ENCODE measurements around the gene CATSPERD. TPM values are rescaled to one million over a fixed set of nuclear protein-coding genes. Genes with fewer than 3 reads are reported as not detected.
A peak's percentile ranks its signal among the peaks of the same experiment; 100 is the strongest.

Gene CATSPERD
- total RNA-seq, 1 experiment from 2014 or later = not detected

GRCh38 chr19:5677136-5677535, 43.3 kb upstream of the CATSPERD start:
- no peak overlapping the region for H3K9ac ChIP-seq (ENCODE audit: low read length)
- no peak overlapping the region for H3K27ac ChIP-seq (ENCODE audit: low read length)

DNA sequence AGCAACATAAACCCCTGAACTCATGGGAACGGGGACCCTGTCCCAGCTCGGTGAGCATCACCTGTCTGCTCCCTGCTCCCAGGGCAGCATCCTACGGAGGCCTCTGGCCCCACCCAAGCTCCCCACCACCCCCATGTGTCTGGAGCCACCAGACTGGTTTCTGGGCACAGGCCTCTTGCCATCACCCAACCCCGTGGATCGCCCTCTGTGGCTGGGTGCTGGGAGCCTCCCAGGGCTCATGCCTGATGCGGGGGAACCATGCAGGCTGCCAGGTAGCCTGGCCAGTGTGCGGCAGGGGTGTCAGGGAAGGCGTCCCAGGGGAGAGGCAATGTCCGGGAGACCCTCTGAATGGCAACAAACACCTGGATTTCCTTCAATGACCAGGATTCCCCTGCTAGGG, 42.9 kb upstream of the CATSPERD start:
- no peak overlapping the region for H3K9ac ChIP-seq (ENCODE audit: low read length)
- no peaks in the 10 kb centered on the region for H4K20me1 ChIP-seq (ENCODE audit: insufficient read depth, low read depth, low read length)

More at GRCh38 chr19:5677136-5677535, 43.3 kb upstream of the CATSPERD start:
- no peak overlapping the region for H3K4me2 ChIP-seq (ENCODE audit: low read depth, low read length, poor library complexity, severe bottlenecking)
- no peaks in the 10 kb centered on the region for H4K20me1 ChIP-seq (ENCODE audit: insufficient read depth, low read depth, low read length)
- no peak overlapping the region for H3K4me3 ChIP-seq (ENCODE audit: low read length)
- no peaks in the 10 kb centered on the region for H3K27me3 ChIP-seq (ENCODE audit: low read length)
- 0 out of 2 replicates have a peak, but pooled peaks cover 3% of the 10 kb centered on the region for H3K79me2 ChIP-seq (ENCODE audit: low read length)
- peaks cover 16% of the 10 kb centered on the region for H3K4me1 ChIP-seq (ENCODE audit: low read length)
- H3K36me3 ChIP-seq (ENCODE audit: insufficient read depth, low read length) = 0 out of 2 replicates have a peak, but pooled peaks cover 3% of the 10 kb centered on the region
- H3K9me2 ChIP-seq (replicated peaks; ENCODE audit: insufficient read depth, low read length) = no peaks in the 10 kb centered on the region
- no peak for DNase-seq
- H2AFZ ChIP-seq (ENCODE audit: low read length) = no peak overlapping the region
- no peaks in the 10 kb centered on the region for H3K9me3 ChIP-seq (ENCODE audit: low read length)

DNA sequence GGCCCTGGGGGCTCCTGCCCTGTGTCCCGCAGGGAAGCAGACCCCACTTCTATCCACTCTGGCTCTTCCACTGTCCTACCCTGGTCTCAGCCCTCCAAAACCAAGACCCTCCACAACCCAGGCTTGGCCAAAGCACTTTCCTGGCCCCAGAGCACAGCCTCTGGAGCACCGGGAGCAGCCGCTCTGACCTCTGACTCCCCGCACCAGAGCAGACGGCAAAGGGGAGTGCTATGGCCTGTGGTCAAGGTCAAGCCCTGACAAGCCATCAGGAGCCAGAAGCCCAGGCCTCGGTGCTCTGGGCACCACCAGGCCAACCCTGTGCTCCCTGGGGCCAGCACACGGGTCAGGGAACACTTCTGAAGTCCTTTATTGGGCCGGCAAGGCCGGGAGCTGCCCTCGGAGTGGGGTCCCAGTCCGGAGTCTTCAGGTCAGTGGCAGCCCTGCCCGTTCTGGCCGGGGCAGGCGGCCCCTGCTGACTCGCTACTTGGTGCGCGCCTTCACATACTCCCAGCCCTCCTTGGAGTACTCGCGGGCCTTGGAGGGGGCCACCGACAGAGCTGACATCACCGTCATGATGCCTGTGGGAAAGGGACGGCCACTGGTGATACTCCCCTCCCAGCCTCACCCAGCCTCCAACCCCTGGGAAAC, 42.2 kb upstream of the CATSPERD start:
- Histone ChIP-seq H3K27ac (ENCODE audit: low read length) (no peak overlapping the region), H3K9ac (ENCODE audit: low read length) (no peak overlapping the region), H3K4me2 (ENCODE audit: low read depth, low read length, poor library complexity, severe bottlenecking) (no peak overlapping the region), H3K9me2 (replicated peaks; ENCODE audit: insufficient read depth, low read length) (no peaks in the 10 kb centered on the region), H3K4me1 (ENCODE audit: low read length) (peaks cover 16% of the 10 kb centered on the region), H3K4me3 (ENCODE audit: low read length) (no peak overlapping the region), H2AFZ (ENCODE audit: low read length) (no peak overlapping the region), H3K27me3 (ENCODE audit: low read length) (no peaks in the 10 kb centered on the region), H4K20me1 (ENCODE audit: insufficient read depth, low read depth, low read length) (no peaks in the 10 kb centered on the region), H3K79me2 (ENCODE audit: low read length) (0 out of 2 replicates have a peak, but pooled peaks cover 3% of the 10 kb centered on the region), H3K9me3 (ENCODE audit: low read length) (no peaks in the 10 kb centered on the region), H3K36me3 (ENCODE audit: insufficient read depth, low read length) (no peaks in the 10 kb centered on the region)
- no peak for DNase-seq

More for the DNA sequence above, 42.9 kb upstream of the CATSPERD start:
- Histone ChIP-seq H3K79me2 (ENCODE audit: low read length) (0 out of 2 replicates have a peak, but pooled peaks cover 3% of the 10 kb centered on the region), H3K4me3 (ENCODE audit: low read length) (no peak overlapping the region), H3K27ac (ENCODE audit: low read length) (no peak overlapping the region), H3K4me1 (ENCODE audit: low read length) (peaks cover 16% of the 10 kb centered on the region), H3K36me3 (ENCODE audit: insufficient read depth, low read length) (0 out of 2 replicates have a peak, but pooled peaks cover 3% of the 10 kb centered on the region), H2AFZ (ENCODE audit: low read length) (no peak overlapping the region), H3K27me3 (ENCODE audit: low read length) (no peaks in the 10 kb centered on the region), H3K9me3 (ENCODE audit: low read length) (no peaks in the 10 kb centered on the region), H3K4me2 (ENCODE audit: low read depth, low read length, poor library complexity, severe bottlenecking) (no peak overlapping the region), H3K9me2 (replicated peaks; ENCODE audit: insufficient read depth, low read length) (no peaks in the 10 kb centered on the region)
- DNase-seq = no peak

- Histone ChIP-seq H2AFZ (ENCODE audit: low read length) (peak overlapping the region; percentile 28; the same call in 1 of the 2 replicates), H3K9me3 (ENCODE audit: low read length) (no peaks in the 10 kb centered on the region), H3K9ac (ENCODE audit: low read length) (peak overlapping the region; percentile 82), H3K79me2 (ENCODE audit: low read length) (0 out of 2 replicates have a peak, but pooled peaks cover 3% of the 10 kb centered on the region), H3K4me1 (ENCODE audit: low read length) (peaks cover 16% of the 10 kb centered on the region), H3K4me2 (ENCODE audit: low read depth, low read length, poor library complexity, severe bottlenecking) (peak overlapping the region; percentile 84), H3K4me3 (ENCODE audit: low read length) (peak overlapping the region; percentile 88), H3K27me3 (ENCODE audit: low read length) (no peaks in the 10 kb centered on the region), H3K9me2 (replicated peaks; ENCODE audit: insufficient read depth, low read length) (no peaks in the 10 kb centered on the region), H3K27ac (ENCODE audit: low read length) (peak overlapping the region; percentile 25; the same call in 1 of the 2 replicates), H3K36me3 (ENCODE audit: insufficient read depth, low read length) (no peaks in the 10 kb centered on the region), H4K20me1 (ENCODE audit: insufficient read depth, low read depth, low read length) (no peaks in the 10 kb centered on the region)
- no peak for DNase-seq
These were observed 41.0 kb upstream of the CATSPERD start for GRCh38 chr19:5679289-5680083.

GRCh38 chr19:5680084-5680436, 40.4 kb upstream of the CATSPERD start:
- H3K79me2 ChIP-seq (ENCODE audit: low read length) = 0 out of 2 replicates have a peak, but pooled peaks cover 3% of the 10 kb centered on the region
- peak overlapping the region; percentile 84 for H3K4me2 ChIP-seq (ENCODE audit: low read depth, low read length, poor library complexity, severe bottlenecking)
- H3K9me3 ChIP-seq (ENCODE audit: low read length) = no peaks in the 10 kb centered on the region
- peak overlapping the region; percentile 25; the same call in 1 of the 2 replicates for H3K27ac ChIP-seq (ENCODE audit: low read length)
- peak overlapping the region; percentile 28; the same call in 1 of the 2 replicates for H2AFZ ChIP-seq (ENCODE audit: low read length)
- no peaks in the 10 kb centered on the region for H4K20me1 ChIP-seq (ENCODE audit: insufficient read depth, low read depth, low read length)
- no peaks in the 10 kb centered on the region for H3K27me3 ChIP-seq (ENCODE audit: low read length)
- H3K9ac ChIP-seq (ENCODE audit: low read length) = peak overlapping the region; percentile 82
- peak overlapping the region; percentile 88 for H3K4me3 ChIP-seq (ENCODE audit: low read length)
- no peaks in the 10 kb centered on the region for H3K36me3 ChIP-seq (ENCODE audit: insufficient read depth, low read length)
- no peak for DNase-seq
- peaks cover 16% of the 10 kb centered on the region for H3K4me1 ChIP-seq (ENCODE audit: low read length)
- no peaks in the 10 kb centered on the region for H3K9me2 ChIP-seq (replicated peaks; ENCODE audit: insufficient read depth, low read length)

DNA sequence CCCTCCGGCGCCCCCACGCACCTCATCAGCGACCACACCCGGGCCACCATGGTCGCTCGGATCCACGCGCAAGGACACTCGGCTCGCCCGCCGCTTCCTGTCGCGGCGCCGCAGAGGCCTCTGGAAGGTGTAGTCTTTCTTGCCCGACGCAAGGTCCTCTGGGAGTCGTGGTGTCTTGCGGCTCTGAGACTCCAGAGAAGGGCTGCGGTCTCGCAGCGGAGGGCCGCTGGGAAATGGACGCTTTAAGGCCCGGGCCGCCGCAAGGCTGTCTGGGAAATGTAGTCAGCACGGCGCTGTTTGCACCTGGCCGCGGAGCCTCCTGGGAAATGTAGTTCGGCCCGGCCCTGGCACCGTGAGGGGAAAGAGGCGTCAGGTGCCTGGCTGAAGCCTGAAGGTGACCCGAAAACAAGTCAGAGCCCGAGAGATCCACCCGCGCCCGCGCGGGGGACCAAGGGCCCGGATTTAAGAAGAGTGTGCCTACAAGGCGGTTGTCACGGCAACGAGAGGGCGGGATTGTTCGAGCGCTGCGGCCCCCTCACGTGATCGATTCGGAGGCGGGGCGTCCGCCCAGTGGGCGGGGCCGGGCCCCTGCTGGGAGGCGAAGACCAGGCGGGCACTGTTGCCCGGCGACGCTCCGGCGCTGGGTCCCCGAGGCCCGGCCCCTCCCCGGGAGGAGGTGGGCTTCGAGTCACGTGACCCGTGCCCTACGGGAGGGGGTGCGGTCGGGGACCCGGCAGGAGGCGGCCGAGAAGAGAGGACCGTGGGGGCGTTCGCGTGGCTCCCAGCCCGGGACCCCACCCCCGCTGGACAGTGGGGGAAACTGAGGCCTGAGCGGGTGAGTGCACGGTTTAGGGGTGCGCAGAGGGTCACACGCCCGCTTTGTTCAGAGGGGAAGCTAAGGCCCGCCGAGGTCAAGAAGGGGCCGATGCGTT, 39.7 kb upstream of the CATSPERD start, which contains the start of the genes HSD11B1L and MICOS13:
HSD11B1L (plus strand) TSS at position 591 of the 932 bp plus-strand sequence. CDS start 3,806 bp downstream, outside the sequence.
MICOS13 (minus strand) TSS at position 80 of the 932 bp plus-strand sequence; CDS start at position 50, 30 bp downstream.
- peak within 1 kb of the TSS; percentile 47; the same call in 1 of the 2 replicates for H3K27ac ChIP-seq (ENCODE audit: low read length)
- peak within 1 kb of the TSS; percentile 28; the same call in 1 of the 2 replicates for H2AFZ ChIP-seq (ENCODE audit: low read length)
- peak; percentile 99 for DNase-seq
- no peaks in the 10 kb centered on the region for H3K9me2 ChIP-seq (replicated peaks; ENCODE audit: insufficient read depth, low read length)
- no peaks in the 10 kb centered on the region for H3K9me3 ChIP-seq (ENCODE audit: low read length)
- H3K9ac ChIP-seq (ENCODE audit: low read length) = peak within 1 kb of the TSS; percentile 82
- H4K20me1 ChIP-seq (ENCODE audit: insufficient read depth, low read depth, low read length) = no peaks in the 10 kb centered on the region
- H3K79me2 ChIP-seq (ENCODE audit: low read length) = 0 out of 2 replicates have a peak, but pooled peaks cover 3% of the 10 kb centered on the region
- peaks cover 17% of the 10 kb centered on the region for H3K4me1 ChIP-seq (ENCODE audit: low read length)
- no peaks in the 10 kb centered on the region for H3K36me3 ChIP-seq (ENCODE audit: insufficient read depth, low read length)
- H3K27me3 ChIP-seq (ENCODE audit: low read length) = no peaks in the 10 kb centered on the region
- H3K4me2 ChIP-seq (ENCODE audit: low read depth, low read length, poor library complexity, severe bottlenecking) = peak within 1 kb of the TSS; percentile 84
- H3K4me3 ChIP-seq (ENCODE audit: low read length) = peak within 1 kb of the TSS; percentile 88

- Histone ChIP-seq H3K36me3 (ENCODE audit: insufficient read depth, low read length) (no peaks in the 10 kb centered on the region), H3K27me3 (ENCODE audit: low read length) (no peaks in the 10 kb centered on the region), H3K4me3 (ENCODE audit: low read length) (peak overlapping the region; percentile 88; the same call in 1 of the 2 replicates), H3K9me2 (replicated peaks; ENCODE audit: insufficient read depth, low read length) (no peaks in the 10 kb centered on the region), H4K20me1 (ENCODE audit: insufficient read depth, low read depth, low read length) (no peaks in the 10 kb centered on the region), H3K4me1 (ENCODE audit: low read length) (peaks cover 25% of the 10 kb centered on the region), H3K9ac (ENCODE audit: low read length) (peak overlapping the region; percentile 58), H2AFZ (ENCODE audit: low read length) (no peak overlapping the region), H3K79me2 (ENCODE audit: low read length) (0 out of 2 replicates have a peak, but pooled peaks cover 3% of the 10 kb centered on the region), H3K4me2 (ENCODE audit: low read depth, low read length, poor library complexity, severe bottlenecking) (peak overlapping the region; percentile 84), H3K27ac (ENCODE audit: low read length) (no peak overlapping the region), H3K9me3 (ENCODE audit: low read length) (no peaks in the 10 kb centered on the region)
- DNase-seq = no peak
These were observed 38.9 kb upstream of the CATSPERD start for GRCh38 chr19:5681391-5682106.

All from Karpas-422 (cell line).